C4-2B (cell line): ENCODE results near the gene HES1.
A peak's percentile ranks its signal among the peaks of the same experiment; 100 is the strongest.

ENCODE experiments used
- H3K27ac ChIP-seq: fragments of 450-650 bp; 2 replicates; pipeline ENCODE4 v1.5.1; 2017
- CTCF ChIP-seq: fragments of 450-650 bp; conservative IDR thresholded peaks from 2 replicates; pipeline ENCODE4 v1.5.1; 2017; ENCODE audit warnings: mild to moderate bottlenecking
- ZFX ChIP-seq: fragments of 450-650 bp; IDR thresholded peaks from 2 replicates; pipeline ENCODE4 v1.6.1; 2017

HES1 gene

GRCh38 chr3:194176274-194176991, 40.5 kb downstream of the HES1 start:
- TF ChIP-seq ZFX, result no peak
- TF ChIP-seq CTCF, result no peak
- peak overlapping the region; percentile 35 for H3K27ac ChIP-seq

GRCh38 chr3:194177141-194177540, 41.2 kb downstream of the HES1 start:
- TF ChIP-seq CTCF (no peak), ZFX (no peak)
- H3K27ac ChIP-seq, result peak overlapping the region; percentile 55

GRCh38 chr3:194178128-194178527, 42.2 kb downstream of the HES1 start:
- TF ChIP-seq CTCF (no peak), ZFX (no peak)
- H3K27ac ChIP-seq, result peak overlapping the region; percentile 55; the same call in 1 of the 2 replicates

- peak overlapping the region; percentile 55 for H3K27ac ChIP-seq
- TF ChIP-seq CTCF, result no peak
- TF ChIP-seq ZFX, result no peak
Observed at GRCh38 chr3:194178669-194179068, 42.7 kb downstream of the HES1 start.

- TF ChIP-seq CTCF (no peak), ZFX (no peak)
- no peak overlapping the region for H3K27ac ChIP-seq
Observed at GRCh38 chr3:194180570-194180969, 44.6 kb downstream of the HES1 start.

- no peak for TF ChIP-seq CTCF
- TF ChIP-seq ZFX, result no peak
- no peak overlapping the region for H3K27ac ChIP-seq
Observed at GRCh38 chr3:194181612-194182529, 45.9 kb downstream of the HES1 start.

GRCh38 chr3:194183271-194183670, 47.3 kb downstream of the HES1 start:
- no peak overlapping the region for H3K27ac ChIP-seq
- TF ChIP-seq ZFX, result no peak
- TF ChIP-seq CTCF, result no peak
